NCI-H226 (cell line): ENCODE data around the gene ZSCAN5B.
"Not testable (repeated sequence)": the region's sequence is repeated elsewhere in the genome, so short reads cannot be mapped to it uniquely, and the experiment has no call there.

Experiments used
- DNase-seq: peaks from one replicate; pipeline ENCODE4 v3.0.0-alpha.2; 2015

The ZSCAN5B gene

DNA sequence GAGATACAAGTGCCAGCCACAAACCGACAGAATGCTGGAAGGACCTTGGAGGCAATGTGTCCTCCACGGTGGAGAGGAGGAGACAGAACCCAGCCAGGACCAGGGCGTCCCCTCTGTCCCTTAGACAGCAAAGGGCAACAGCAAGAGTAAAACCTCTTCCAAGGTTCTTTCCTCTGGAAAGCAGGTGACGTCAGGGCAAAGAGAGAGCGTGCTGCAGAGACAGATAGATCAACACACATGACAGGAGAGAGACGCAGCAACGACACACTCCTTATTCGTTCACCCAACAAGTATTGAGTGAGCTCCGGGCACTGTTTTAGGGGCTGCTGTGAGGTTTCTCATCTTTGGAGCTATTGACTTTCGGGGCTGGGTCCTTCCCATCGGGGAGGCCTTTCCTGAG, 23.0 kb downstream of the ZSCAN5B start:
- DNase-seq: no peak

DNA sequence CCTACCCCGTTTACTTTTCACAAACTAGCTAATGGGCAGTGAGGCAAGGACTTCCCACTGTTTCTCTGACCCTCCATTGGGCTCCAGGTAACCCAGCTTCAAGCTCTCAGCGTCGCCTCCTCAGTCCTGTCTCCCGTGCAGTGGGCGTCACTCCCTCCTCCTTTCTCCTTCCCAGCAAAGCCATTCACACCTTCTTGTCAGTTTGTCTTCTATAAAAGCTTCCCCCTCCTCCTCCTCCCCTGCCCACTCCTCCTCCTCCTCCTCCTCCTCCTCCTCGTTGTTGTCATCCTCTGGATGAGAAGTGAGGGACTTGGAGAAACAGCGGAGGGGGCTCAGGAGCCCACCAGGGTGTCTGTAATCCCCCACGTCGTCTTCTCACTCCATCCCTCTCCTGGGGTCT, 23.5 kb downstream of the ZSCAN5B start:
- DNase-seq: no peak

DNA sequence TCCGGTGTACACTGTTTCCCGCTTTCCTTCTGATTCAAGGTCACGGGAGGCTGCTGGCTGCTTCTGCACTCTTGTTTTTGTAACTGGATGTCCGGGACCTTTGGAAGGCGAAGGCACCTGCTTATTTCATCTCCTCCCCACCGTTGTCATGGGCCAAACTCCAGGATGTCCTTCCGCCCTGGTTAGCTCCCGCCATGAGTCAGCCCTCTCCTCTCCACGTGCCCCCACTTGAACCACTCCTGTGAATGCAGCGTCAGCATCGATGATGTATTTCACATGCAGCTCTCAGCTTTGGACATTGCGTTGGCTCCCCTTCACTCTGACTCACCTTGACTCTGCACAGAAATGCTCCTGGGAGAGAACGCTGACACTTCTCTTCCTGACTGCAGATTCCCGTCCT, 27.3 kb downstream of the ZSCAN5B start:
- DNase-seq: peak; percentile 99

- peak; percentile 21 for DNase-seq
Observed at GRCh38 chr19:56167064-56167578, 30.5 kb downstream of the ZSCAN5B start.

DNA sequence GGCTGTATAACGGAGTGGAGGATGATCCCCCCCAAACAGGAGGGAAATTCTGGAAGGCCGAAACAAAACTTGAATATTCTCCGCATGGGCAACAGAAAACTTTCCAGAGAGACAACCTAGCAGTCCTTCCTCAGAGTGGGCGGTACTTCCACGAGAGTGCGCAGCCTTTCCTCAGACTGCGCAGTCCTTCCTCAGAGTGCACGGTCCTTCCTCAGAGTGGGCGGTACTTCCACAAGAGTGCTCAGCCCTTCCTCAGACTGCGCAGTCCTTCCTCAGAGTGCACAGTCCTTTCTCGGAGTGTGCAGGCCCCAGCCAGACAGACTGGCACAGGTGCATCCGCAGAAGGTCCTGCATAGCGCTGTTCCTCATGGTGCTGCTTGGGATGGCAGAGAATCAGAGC, 34.5 kb downstream of the ZSCAN5B start:
- DNase-seq: no peak

DNA sequence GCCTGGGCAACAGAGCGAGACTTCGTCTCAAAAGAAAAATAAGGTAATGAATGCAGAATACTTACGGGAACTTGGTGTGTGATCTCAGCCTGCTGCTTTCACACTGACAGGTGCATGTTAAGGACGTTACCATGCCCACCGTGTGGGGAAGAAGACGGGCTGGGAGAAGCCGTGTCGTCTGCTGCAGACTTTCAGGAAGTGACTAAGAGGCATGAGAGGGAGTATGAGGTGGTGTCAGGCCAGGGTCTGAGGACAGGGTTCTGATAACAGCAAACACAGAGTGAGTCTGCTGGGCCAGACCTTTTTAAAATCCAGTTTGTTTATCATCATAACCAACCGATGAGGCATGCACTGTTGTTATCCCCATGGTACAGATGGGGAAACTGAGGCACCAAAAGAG, 35.3 kb downstream of the ZSCAN5B start:
- DNase-seq: peak; percentile 73

DNA sequence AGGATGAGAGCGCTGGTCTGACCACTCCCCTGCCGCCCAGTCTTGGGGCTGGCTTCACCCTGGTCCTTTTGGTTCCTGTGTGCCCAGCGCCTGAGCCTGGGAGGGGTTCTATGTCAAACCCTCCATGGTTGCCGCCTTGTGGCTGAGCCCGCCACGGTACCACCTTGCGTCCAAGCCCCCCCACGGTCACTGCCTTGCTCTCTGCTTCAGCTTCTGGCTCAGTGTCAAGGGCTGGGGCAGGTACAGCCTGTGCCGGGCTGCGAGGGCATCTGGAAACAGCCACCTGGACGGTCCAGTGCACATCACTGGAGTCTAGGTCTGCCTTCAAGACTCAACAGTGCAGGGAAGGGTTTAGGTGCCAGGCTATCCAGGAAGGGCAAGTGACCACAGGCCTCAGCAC, 36.0 kb downstream of the ZSCAN5B start:
- DNase-seq: no peak

- no peak for DNase-seq
Observed at GRCh38 chr19:56159622-56160271, 37.8 kb downstream of the ZSCAN5B start.

- DNase-seq: peak; percentile 73
Observed at GRCh38 chr19:56159009-56159559, 38.5 kb downstream of the ZSCAN5B start.

GRCh38 chr19:56158170-56158757, 39.3 kb downstream of the ZSCAN5B start:
- no peak for DNase-seq

DNA sequence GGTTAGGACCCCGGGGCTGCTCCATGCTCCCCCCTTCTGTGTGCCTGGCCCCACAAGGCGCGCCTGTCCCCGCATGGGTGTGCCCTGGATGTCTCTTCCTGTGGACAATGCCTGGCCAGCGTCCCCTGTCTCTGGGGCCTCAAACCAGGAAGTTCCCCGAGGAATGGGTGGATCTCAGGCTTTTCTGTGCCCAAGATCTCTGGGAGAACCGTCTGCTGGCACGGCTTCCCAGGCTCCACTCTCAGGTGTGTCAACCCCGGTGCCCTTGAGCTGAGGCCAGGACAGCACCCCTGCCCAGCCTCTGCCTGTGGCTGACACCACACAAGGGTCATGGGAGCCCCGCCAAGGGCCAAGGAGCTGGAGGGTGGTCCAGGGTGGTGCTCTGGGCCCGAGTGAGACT, 40.8 kb downstream of the ZSCAN5B start:
- DNase-seq: no peak

GRCh38 chr19:56155124-56155687, 42.4 kb downstream of the ZSCAN5B start:
- DNase-seq: no peak

GRCh38 chr19:56153507-56153906, 44.1 kb downstream of the ZSCAN5B start:
- no peak for DNase-seq

GRCh38 chr19:56152644-56153043, 44.9 kb downstream of the ZSCAN5B start:
- no peak for DNase-seq

DNA sequence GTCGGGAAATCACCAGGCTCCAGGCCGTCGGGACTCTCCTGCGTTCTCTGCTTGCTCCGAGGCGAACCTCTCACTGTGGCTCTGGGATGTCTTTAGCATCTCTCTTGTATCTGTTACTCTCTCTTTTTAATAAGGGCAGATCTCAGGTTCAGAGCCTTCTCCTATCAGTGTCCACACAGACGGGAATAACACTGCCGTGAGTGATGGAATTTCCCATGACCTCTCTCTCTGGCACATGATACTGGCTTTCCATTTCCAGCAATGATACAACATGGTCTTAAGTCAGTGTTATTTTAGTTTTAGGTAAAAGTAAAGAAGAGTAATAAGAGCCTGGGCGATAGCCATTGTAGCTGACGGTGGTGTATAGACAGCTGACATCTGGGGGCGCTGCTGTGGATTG, 47.2 kb downstream of the ZSCAN5B start:
- no peak for DNase-seq

- DNase-seq: no peak
Observed at GRCh38 chr19:56149656-56150038, 47.9 kb downstream of the ZSCAN5B start.

- DNase-seq: not testable (repeated sequence)
Observed at GRCh38 chr19:56148955-56149655, 48.5 kb downstream of the ZSCAN5B start.

DNA sequence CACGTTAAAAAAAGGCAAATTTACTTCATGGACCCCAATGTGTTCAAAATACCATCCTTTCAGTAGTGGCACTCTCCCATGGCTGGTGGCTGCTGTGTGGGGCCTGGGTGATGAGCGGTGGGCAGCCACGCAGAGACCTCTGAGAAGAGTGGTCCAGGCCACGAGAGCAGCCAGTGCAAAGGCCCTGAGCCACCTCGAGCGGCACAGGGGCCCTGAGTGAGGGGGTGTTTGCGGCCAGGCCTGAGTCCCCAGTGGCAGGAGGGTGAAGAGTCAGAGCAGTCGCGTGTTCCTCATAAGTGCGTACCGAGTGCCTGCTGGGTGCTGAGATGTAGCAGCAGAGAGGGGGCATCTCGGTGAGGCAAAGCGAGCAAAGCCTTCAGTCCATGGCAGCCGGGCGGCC, 49.5 kb downstream of the ZSCAN5B start:
- DNase-seq: no peak

GRCh38 chr19:56147307-56147706, 50.3 kb downstream of the ZSCAN5B start:
- no peak for DNase-seq

DNA sequence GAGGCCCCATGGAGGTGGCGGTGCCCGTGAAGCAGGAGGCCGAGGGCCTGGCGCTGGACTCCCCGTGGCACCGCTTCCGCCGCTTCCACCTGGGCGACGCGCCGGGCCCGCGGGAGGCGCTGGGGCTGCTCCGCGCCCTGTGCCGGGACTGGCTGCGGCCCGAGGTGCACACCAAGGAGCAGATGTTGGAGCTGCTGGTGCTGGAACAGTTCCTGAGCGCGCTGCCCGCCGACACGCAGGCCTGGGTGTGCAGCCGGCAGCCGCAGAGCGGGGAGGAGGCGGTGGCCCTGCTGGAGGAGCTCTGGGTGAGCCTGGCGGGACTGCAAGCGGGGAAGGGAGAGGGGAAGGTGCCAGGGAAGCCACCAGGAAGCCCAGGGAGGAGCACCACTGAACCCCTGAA, 50.7 kb downstream of the ZSCAN5B start:
- DNase-seq: no peak

DNA sequence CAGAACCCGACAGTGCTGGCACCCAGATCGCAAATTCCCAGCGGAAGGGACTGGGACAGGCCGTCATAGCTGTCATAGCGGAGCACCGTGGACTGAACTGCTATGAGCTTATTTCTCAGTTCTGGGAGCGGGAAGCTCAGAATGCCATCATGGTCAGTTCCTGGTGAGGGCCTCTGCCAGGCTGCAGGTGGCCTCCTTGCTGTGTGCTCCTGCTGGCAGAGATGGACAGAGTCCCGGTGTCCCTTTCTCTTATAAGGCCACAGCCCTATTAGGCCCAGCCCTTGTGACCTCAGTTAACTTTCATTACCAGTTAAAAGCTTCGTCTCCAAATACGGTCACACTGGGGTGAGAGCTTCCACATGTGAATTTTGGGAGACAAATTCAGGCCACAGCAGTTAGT, 51.9 kb downstream of the ZSCAN5B start:
- no peak for DNase-seq

DNA sequence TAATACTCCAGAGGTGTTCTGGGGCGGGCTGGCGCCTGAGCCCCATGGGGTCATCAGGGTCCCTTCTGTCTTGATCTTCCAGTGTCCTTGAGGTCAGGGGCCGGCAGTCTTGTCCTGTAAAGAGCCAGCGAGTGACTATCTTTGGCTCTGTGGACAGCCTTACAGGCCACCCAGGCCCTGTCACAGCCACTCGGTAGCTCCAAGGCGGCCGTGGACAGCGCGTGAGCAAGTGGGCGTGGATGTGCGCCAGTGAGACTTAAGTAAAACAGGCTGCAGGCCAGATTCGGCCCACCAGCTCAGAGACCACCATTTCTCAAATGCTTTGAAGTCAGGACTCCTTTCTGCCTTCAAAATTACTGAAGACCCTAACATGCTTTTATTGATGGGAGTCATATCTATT, 52.8 kb downstream of the ZSCAN5B start:
- no peak for DNase-seq

DNA sequence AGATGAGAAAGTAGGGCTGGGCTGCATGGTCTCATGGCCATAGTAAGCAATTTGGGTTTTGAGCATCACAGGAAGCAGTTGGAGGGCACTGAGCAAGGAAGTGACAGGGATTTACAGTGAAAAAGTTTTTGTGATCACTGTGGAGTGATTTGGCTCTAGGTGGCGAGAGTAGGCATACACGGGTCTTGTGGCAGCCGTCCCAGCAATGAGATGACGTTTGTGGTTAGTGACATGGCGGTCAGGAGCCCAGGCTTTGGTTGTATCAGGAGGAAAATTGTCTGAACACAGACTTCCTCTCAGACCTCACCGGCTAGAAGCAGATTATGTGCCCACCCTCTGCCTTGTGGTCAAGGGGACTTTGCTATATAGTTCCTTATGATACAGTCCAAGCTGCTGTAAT, 53.2 kb downstream of the ZSCAN5B start:
- no peak for DNase-seq
